Measurements from ENCODE around the gene BCL2L2. TPM values are rescaled to one million over a fixed set of nuclear protein-coding genes. Genes with fewer than 3 reads are reported as not detected.

The BCL2L2 gene
- total RNA-seq, 4 donors from 2014 or later, result 49.8 to 87.3 (median 56.5) TPM

- 78 to 85% methylated on average over 6 of the region's 6 CpGs for WGBS, 2 donors
- peaks cover 0 to 29% (median 0%) of the 10 kb centered on the region in 3 donors for H3K36me3 ChIP-seq
- peaks cover 0 to 24% (median 16%) of the 10 kb centered on the region in 4 donors for H3K4me1 ChIP-seq
- no peak overlapping the region for H3K27ac ChIP-seq
- no peaks in the 10 kb centered on the region for H3K9me3 ChIP-seq
- H3K4me3 ChIP-seq, result no peak overlapping the region
- H3K27me3 ChIP-seq, result peaks cover 0 to 4% of the 10 kb centered on the region in 2 donors
- DNase-seq (ENCODE audit: low spot score in 2 of 2), result no peak
- TF ChIP-seq POLR2A (IDR thresholded peaks at IDR 0.05) (no peak), EP300 (IDR thresholded peaks at IDR 0.05) (no peak), CTCF (IDR thresholded peaks at IDR 0.05) (no peak)
Measured at GRCh38 chr14:23348297-23348655, 41.6 kb downstream of the BCL2L2 start.

GRCh38 chr14:23349156-23349845 lies 42.7 kb downstream of the BCL2L2 start:
- DNase-seq (ENCODE audit: low spot score in 2 of 2), result no peak
- Histone ChIP-seq H3K4me3 (no peak overlapping the region), H3K4me1 (peaks cover 0 to 26% (median 17%) of the 10 kb centered on the region in 4 donors), H3K27me3 (peaks cover 0 to 4% of the 10 kb centered on the region in 2 donors), H3K9me3 (no peaks in the 10 kb centered on the region), H3K27ac (no peak overlapping the region), H3K36me3 (peaks cover 0 to 29% (median 0%) of the 10 kb centered on the region in 3 donors)
- no peak for TF ChIP-seq EP300 (IDR thresholded peaks at IDR 0.05)
- TF ChIP-seq CTCF (IDR thresholded peaks at IDR 0.05), result no peak
- no peak for TF ChIP-seq POLR2A (IDR thresholded peaks at IDR 0.05)
- 79 to 84% methylated on average over 8 of the region's 8 CpGs for WGBS, 2 donors

GRCh38 chr14:23351681-23352505 lies 45.3 kb downstream of the BCL2L2 start:
- Histone ChIP-seq H3K9me3 (no peaks in the 10 kb centered on the region), H3K27me3 (peaks cover 0 to 4% of the 10 kb centered on the region in 2 donors), H3K27ac (peak overlapping the region; percentile 1 to 89 (median 82)), H3K36me3 (peaks cover 0 to 33% (median 0%) of the 10 kb centered on the region in 3 donors), H3K4me1 (peaks cover 0 to 26% (median 17%) of the 10 kb centered on the region in 4 donors), H3K4me3 (peak overlapping the region; percentile 37 to 76 (median 65))
- DNase-seq (ENCODE audit: low spot score in 2 of 2), result no peak
- no peak for TF ChIP-seq EP300 (IDR thresholded peaks at IDR 0.05)
- no peak for TF ChIP-seq POLR2A (IDR thresholded peaks at IDR 0.05)
- no peak for TF ChIP-seq CTCF (IDR thresholded peaks at IDR 0.05)
- WGBS, 2 donors, result 13 to 14% methylated on average over 25 of the region's 61 CpGs

GRCh38 chr14:23352506-23353432 lies 46.1 kb downstream of the BCL2L2 start, which contains the start of gene SLC22A17:
SLC22A17 (minus strand) TSS chr14:23352887.
- H3K9me3 ChIP-seq, result no peaks in the 10 kb centered on the region
- peaks cover 0 to 26% (median 17%) of the 10 kb centered on the region in 4 donors for H3K4me1 ChIP-seq
- 0 to 1% methylated on average over 27 to 37 of the region's 42 CpGs for WGBS, 2 donors
- peak; percentile 65 to 72 for DNase-seq (ENCODE audit: low spot score in 2 of 2)
- peaks cover 0 to 32% (median 0%) of the 10 kb centered on the region in 3 donors for H3K36me3 ChIP-seq
- peak within 1 kb of the TSS; percentile 37 to 76 (median 65) for H3K4me3 ChIP-seq
- H3K27me3 ChIP-seq, result peaks cover 0 to 4% of the 10 kb centered on the region in 2 donors
- TF ChIP-seq POLR2A (IDR thresholded peaks at IDR 0.05) (peak; percentile 82 to 92), EP300 (IDR thresholded peaks at IDR 0.05) (peak in 1 of 2 donors; percentile 96), CTCF (IDR thresholded peaks at IDR 0.05) (peak in 1 of 5 experiments; percentile 40)
- peak within 1 kb of the TSS; percentile 43 to 89 (median 82) for H3K27ac ChIP-seq

Data from tibial nerve (tissue), 4 donors.